GM19239 (cell line): Measurements from ENCODE around the gene SOX6.
A peak's percentile ranks its signal among the peaks of the same experiment; 100 is the strongest.

Source experiments
- DNase-seq: peaks from one replicate; pipeline ENCODE4 v3.0.0; 2011; ENCODE audit warnings: low spot score; ENCODE audit not compliant: insufficient read length
- FAIRE-seq: peaks from 2 replicates; lab custom pipeline; 2011; peaks lifted over from hg19 to GRCh38; lab: Jason Lieb, UNC

Gene SOX6

GRCh38 chr11:15947681-15948648 lies 408.4 kb downstream of the SOX6 start:
- DNase-seq, result no peak
- FAIRE-seq, result no peak

GRCh38 chr11:15945726-15946125 lies 410.6 kb downstream of the SOX6 start:
- FAIRE-seq (no peak), DNase-seq (no peak)

- no peak for DNase-seq
- FAIRE-seq, result no peak
These were observed 411.9 kb downstream of the SOX6 start for GRCh38 chr11:15944460-15944859.

GRCh38 chr11:15943418-15944197 lies 412.7 kb downstream of the SOX6 start:
- FAIRE-seq, result no peak
- no peak for DNase-seq

GRCh38 chr11:15942936-15943335 lies 413.4 kb downstream of the SOX6 start:
- no peak for FAIRE-seq
- no peak for DNase-seq

- DNase-seq, result no peak
- FAIRE-seq, result no peak
These were observed 414.2 kb downstream of the SOX6 start for GRCh38 chr11:15942126-15942525.

GRCh38 chr11:15941206-15941770 lies 415.1 kb downstream of the SOX6 start:
- DNase-seq, result peak; percentile 61
- FAIRE-seq, result no peak

GRCh38 chr11:15940462-15941205 lies 415.7 kb downstream of the SOX6 start:
- FAIRE-seq, result no peak
- no peak for DNase-seq

GRCh38 chr11:15938983-15939382 lies 417.4 kb downstream of the SOX6 start:
- DNase-seq (no peak), FAIRE-seq (no peak)

- no peak for DNase-seq
- no peak for FAIRE-seq
These were observed 418.2 kb downstream of the SOX6 start for GRCh38 chr11:15938121-15938611.

- no peak for FAIRE-seq
- no peak for DNase-seq
These were observed 418.7 kb downstream of the SOX6 start for GRCh38 chr11:15937601-15938120.

- no peak for DNase-seq
- FAIRE-seq, result no peak
These were observed 420.3 kb downstream of the SOX6 start for GRCh38 chr11:15936011-15936410.

GRCh38 chr11:15935373-15935772 lies 421.0 kb downstream of the SOX6 start:
- DNase-seq (no peak), FAIRE-seq (no peak)

- no peak for FAIRE-seq
- DNase-seq, result no peak
These were observed 422.3 kb downstream of the SOX6 start for GRCh38 chr11:15933886-15934625.

- no peak for DNase-seq
- no peak for FAIRE-seq
These were observed 423.9 kb downstream of the SOX6 start for GRCh38 chr11:15932417-15932816.

GRCh38 chr11:15931497-15931896 lies 424.8 kb downstream of the SOX6 start:
- FAIRE-seq (no peak), DNase-seq (no peak)

- FAIRE-seq, result no peak
These were observed 425.8 kb downstream of the SOX6 start for GRCh38 chr11:15930442-15931025.

GRCh38 chr11:15929371-15929901 lies 426.9 kb downstream of the SOX6 start:
- no peak for DNase-seq
- no peak for FAIRE-seq

More at GRCh38 chr11:15930442-15931025, 425.8 kb downstream of the SOX6 start:
- DNase-seq, result no peak
